HepG2 (cell line): ENCODE measurements around the gene CELF2. TPM values are rescaled to one million over a fixed set of nuclear protein-coding genes. Genes with fewer than 3 reads are reported as not detected.

Experiments used
- ATAC-seq: fragments of 200-7000 bp; cut with Tn5 transposase; 3 replicates; pipeline ENCODE4 v1.9.1; 2020; ENCODE audit warnings: mild to moderate bottlenecking, moderate library complexity
- BruUV-seq: library from RNA; stranded (reverse); fragments of 400-500 nt; replicated peaks from 2 replicates; lab custom pipeline; 2021; lab: Mats Ljungman, UMichigan
- CTCF ChIA-PET: fragments of 300-600 bp; formaldehyde crosslinking; extraction: SDS; loops from one replicate; lab custom pipeline; 2021; ENCODE audit warnings: low total read pairs, inconsistent platforms, low intra/inter-chr PET ratio; lab: Yijun Ruan, JAX
- POLR2A ChIA-PET: fragments of 350-600 bp; sonication (Branson Sonifier 250); formaldehyde crosslinking; loops from one replicate; lab custom pipeline; 2020; ENCODE audit warnings: antibody characterized with exemption, inconsistent platforms; lab: Yijun Ruan, JAX
- DNase-seq: peaks from one replicate; pipeline ENCODE4 v3.0.0-alpha.2; 2015; ENCODE audit warnings: low spot score
- FAIRE-seq: peaks from 3 replicates; lab custom pipeline; 2011; peaks lifted over from hg19 to GRCh38; lab: Jason Lieb, UNC
- H2AFZ ChIP-seq: one replicate; pipeline ENCODE4 v1.6.1; 2011; ENCODE audit warnings: low read length, inconsistent platforms
- H3K27ac ChIP-seq: fragments of 300-600 bp; 3 replicates; pipeline ENCODE4 v1.8.0; 2011; ENCODE audit warnings: mixed run types, mild to moderate bottlenecking, mixed read lengths, low read length, inconsistent platforms; ENCODE audit not compliant: insufficient read depth; ENCODE audit errors: extremely low read length
- H3K27me3 ChIP-seq, 2 experiments: fragments of 200-600 bp in 1 of 2; 2 replicates in 1 of 2; 3 replicates in 1 of 2; pipeline versions ENCODE4 v1.6.0 to v1.8.0; 2011; ENCODE audit warnings: low read length in 2 of 2, mild to moderate bottlenecking in 2 of 2, moderate library complexity in 2 of 2, inconsistent platforms in 1 of 2; ENCODE audit not compliant: insufficient read depth in 2 of 2, control insufficient read depth in 1 of 2
- H3K36me3 ChIP-seq, 2 experiments: fragments of 200-600 bp in 1 of 2; replicated peaks in 1 of 2; 2 replicates in 1 of 2; 3 replicates in 1 of 2; pipeline versions ENCODE4 v1.5.1 to v1.8.0; 2011; ENCODE audit warnings: low read length in 2 of 2, inconsistent platforms in 1 of 2; ENCODE audit not compliant: insufficient read depth in 2 of 2, control insufficient read depth in 1 of 2
- H3K4me1 ChIP-seq: 2 replicates; pipeline ENCODE4 v1.5.1; 2012; ENCODE audit warnings: low read length, inconsistent platforms; ENCODE audit not compliant: insufficient read depth
- H3K4me2 ChIP-seq: 2 replicates; pipeline ENCODE4 v1.6.0; 2011; ENCODE audit warnings: low read depth, low read length, inconsistent platforms
- H3K4me3 ChIP-seq, 3 experiments: fragments of 200-600 bp in 1 of 3; sonication (generic), shearing (Covaris generic) in 1 of 3; replicated peaks in 1 of 3; 2 replicates each; pipeline ENCODE4 v1.5.1; 2011 to 2016; ENCODE audit warnings: low read length in 3 of 3, inconsistent platforms in 2 of 3, low read depth in 2 of 3, mild to moderate bottlenecking in 2 of 3, control low read depth in 1 of 3, mixed read lengths in 1 of 3; ENCODE audit not compliant: insufficient read depth in 1 of 3
- H3K79me2 ChIP-seq: one replicate; pipeline ENCODE4 v1.6.1; 2011; ENCODE audit warnings: low read length, inconsistent platforms; ENCODE audit not compliant: insufficient read depth
- H3K9ac ChIP-seq: 2 replicates; pipeline ENCODE4 v1.6.0; 2011; ENCODE audit warnings: mild to moderate bottlenecking, low read depth, low read length, inconsistent platforms; ENCODE audit not compliant: insufficient read depth
- H3K9me3 ChIP-seq: 2 replicates; pipeline ENCODE4 v1.5.1; 2012; ENCODE audit warnings: mild to moderate bottlenecking, low read length
- H4K20me1 ChIP-seq: 2 replicates; pipeline ENCODE4 v1.6.0; 2011; ENCODE audit warnings: inconsistent platforms, mild to moderate bottlenecking, low read length, moderate library complexity; ENCODE audit not compliant: insufficient read depth
- ETV5 ChIP-seq: IDR thresholded peaks from 2 replicates; pipeline ENCODE4 v1.6.1; 2018; ENCODE audit warnings: missing biosample characterization, missing genetic modification reagents, inconsistent platforms, borderline replicate concordance
- GTF2F1 ChIP-seq: fragments of 150-350 bp; IDR thresholded peaks from 2 replicates; pipeline ENCODE4 v1.6.1; 2014; ENCODE audit warnings: low read length
- HMGXB4 ChIP-seq, 2 experiments: sonication (generic) in 1 of 2; formaldehyde crosslinking in 1 of 2; IDR thresholded peaks; 2 replicates each; pipeline versions ENCODE4 v1.4.0 to v1.6.1; 2018 to 2020; ENCODE audit warnings: missing genetic modification reagents in 2 of 2, borderline replicate concordance in 1 of 2, low read depth in 1 of 2, mild to moderate bottlenecking in 1 of 2, missing biosample characterization in 1 of 2
- RXRB ChIP-seq: IDR thresholded peaks from 2 replicates; pipeline ENCODE4 v1.6.1; 2016; ENCODE audit warnings: borderline replicate concordance, missing genetic modification reagents, missing compliant biosample characterization
- SNAPC2 ChIP-seq: sonication (generic); formaldehyde crosslinking; IDR thresholded peaks from 2 replicates; pipeline ENCODE4 v1.8.1; 2022; ENCODE audit warnings: mild to moderate bottlenecking, missing genetic modification reagents
- TBL1XR1 ChIP-seq: fragments of 150-350 bp; IDR thresholded peaks from 2 replicates; pipeline ENCODE4 v1.6.1; 2014; ENCODE audit warnings: borderline replicate concordance, low read length; ENCODE audit not compliant: partially characterized antibody
- ZFP36L2 ChIP-seq: sonication (generic); formaldehyde crosslinking; IDR thresholded peaks from 2 replicates; pipeline ENCODE4 v1.4.0; 2020; ENCODE audit warnings: missing genetic modification reagents
- ZKSCAN1 ChIP-seq: fragments of 150-350 bp; IDR thresholded peaks from 2 replicates; pipeline ENCODE4 v1.6.1; 2014; ENCODE audit warnings: low read length
- ZNF432 ChIP-seq: sonication (generic); formaldehyde crosslinking; IDR thresholded peaks from 2 replicates; pipeline ENCODE4 v1.5.0; 2020; ENCODE audit warnings: missing genetic modification reagents, mild to moderate bottlenecking, borderline replicate concordance
- ZNF512 ChIP-seq: sonication (generic); formaldehyde crosslinking; IDR thresholded peaks from 2 replicates; pipeline ENCODE4 v1.4.0; 2020; ENCODE audit warnings: mild to moderate bottlenecking, missing genetic modification reagents
- ZNF577 ChIP-seq: sonication (generic); formaldehyde crosslinking; IDR thresholded peaks from 2 replicates; pipeline ENCODE4 v1.4.0; 2020; ENCODE audit warnings: mild to moderate bottlenecking, low read depth, missing genetic modification reagents, borderline replicate concordance
- ZNF720 ChIP-seq: sonication (generic); formaldehyde crosslinking; IDR thresholded peaks from 2 replicates; pipeline ENCODE4 v1.4.0; 2020; ENCODE audit warnings: missing genetic modification reagents
- WGBS: methylation state at CpG from one replicate; pipeline ENCODE4 v1.1.6; 2017; ENCODE audit warnings: low lambda C conversion rate; 5-methylcytosine and 5-hydroxymethylcytosine counted together
- in situ Hi-C: cut with HindIII; loops from 2 replicates; pipeline ENCODE4 v1.10.0; 2017; ENCODE audit warnings: low pct_unique_long_range_greater_than_20kb; ENCODE audit not compliant: extremely low pct_ligation_motif_present
- intact Hi-C: fragments of 100-400 bp; cut with micrococcal nuclease; formaldehyde crosslinking; loops from one replicate; pipeline ENCODE4 v1.10.0; 2022; ENCODE audit not compliant: unreplicated experiment
- polyA plus RNA-seq, 8 experiments: library from polyadenylated mRNA; depleted of rRNA in 3 of 8; stranded (reverse) in 7 of 8; unstranded in 1 of 8; fragments of >200 nt; fragmentation: Illumina TruSeq in 4 of 8; extraction: Trizol in 4 of 8; gene quantifications; 2 replicates each; pipeline versions ENCODE4 v1.2.1 to v1.2.3, GENCODE V29; 2011 to 2016; ENCODE audit warnings: low read depth in 4 of 8, missing spikeins in 1 of 8, mixed read lengths in 1 of 8; ENCODE audit not compliant: insufficient read depth in 1 of 8
- total RNA-seq, 5 experiments: library from RNA; depleted of rRNA; stranded (reverse); fragments of >200 nt; fragmentation: Illumina TruSeq; extraction: Trizol; gene quantifications; 2 replicates each; pipeline ENCODE4 v1.2.3, GENCODE V29; 2016; ENCODE audit warnings: low read depth in 1 of 5
- TF ChIP-seq, protein P1 (sequence below): sonication (generic); formaldehyde crosslinking; IDR thresholded peaks from 2 replicates; pipeline ENCODE4 v1.4.0; 2020; ENCODE audit warnings: missing genetic modification reagents, borderline replicate concordance

Gene CELF2
- total and polyA plus RNA-seq, 2 of the 13 experiments (the other 11 are each of a cell fraction or from before 2014, with no cell fraction given), result not detected

GRCh38 chr10:11113156-11113555 lies 95.5 kb downstream of the CELF2 start (continued):
- no peak for TF ChIP-seq ZNF720 (CRISPR knock-in tag)
- TF ChIP-seq ZKSCAN1, result no peak
- TF ChIP-seq GTF2F1, result no peak
- no peak for TF ChIP-seq SNAPC2 (CRISPR knock-in tag)
- TF ChIP-seq RXRB, result no peak
- TF ChIP-seq ZNF577 (CRISPR knock-in tag), result no peak

DNA sequence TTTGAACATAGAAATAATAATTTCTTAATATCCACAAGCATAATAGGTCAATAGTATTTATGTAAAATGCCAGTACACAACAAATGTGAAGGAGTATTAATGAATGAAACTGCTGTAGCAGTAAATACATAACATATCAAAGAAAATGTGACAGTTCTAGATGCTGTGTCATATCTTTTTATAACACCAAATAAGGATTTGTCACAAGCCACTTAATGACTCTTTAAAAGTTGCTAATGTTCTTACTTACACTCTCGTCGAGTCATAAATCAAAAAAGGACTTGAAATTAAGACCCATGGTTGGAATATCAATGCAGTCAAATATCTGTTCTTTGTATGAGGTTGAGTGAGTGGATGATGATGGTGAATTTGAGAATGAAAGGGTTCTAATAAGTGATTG lies 96.6 kb downstream of the CELF2 start:
- H2AFZ ChIP-seq, result no peak overlapping the region
- BruUV-seq, result no TSS peak
- H3K9me3 ChIP-seq, result no peaks in the 10 kb centered on the region
- H3K36me3 ChIP-seq, result no peaks in the 10 kb centered on the region
- no peaks in the 10 kb centered on the region for H3K79me2 ChIP-seq
- ATAC-seq, result no peak
- no peak for FAIRE-seq
- CTCF ChIA-PET, result no interaction called here
- no peaks in the 10 kb centered on the region for H3K4me1 ChIP-seq
- peaks cover 0 to 10% of the 10 kb centered on the region in 2 experiments; a peak in 1 of 5 replicates for H3K27me3 ChIP-seq
- intact Hi-C loops (no loop called here), in situ Hi-C loops (no loop called here)
- no peaks in the 10 kb centered on the region for H4K20me1 ChIP-seq
- POLR2A ChIA-PET, result no interaction called here
- 3% methylated on average over 2 of the region's 2 CpGs for WGBS
- no peak for TF ChIP-seq ZFP36L2 (CRISPR knock-in tag)
- TF ChIP-seq TBL1XR1, result no peak
- no peak for TF ChIP-seq ZNF432 (CRISPR knock-in tag)
- no peak for TF ChIP-seq ZNF512 (CRISPR knock-in tag)
- no peak for TF ChIP-seq HMGXB4 (CRISPR knock-in tag; IDR thresholded peaks at IDR 0.05; ENCODE audit: borderline replicate concordance in 1 of 2, low read depth in 1 of 2)
- TF ChIP-seq ETV5 (CRISPR knock-in tag), result no peak
- TF ChIP-seq, protein P1, sequence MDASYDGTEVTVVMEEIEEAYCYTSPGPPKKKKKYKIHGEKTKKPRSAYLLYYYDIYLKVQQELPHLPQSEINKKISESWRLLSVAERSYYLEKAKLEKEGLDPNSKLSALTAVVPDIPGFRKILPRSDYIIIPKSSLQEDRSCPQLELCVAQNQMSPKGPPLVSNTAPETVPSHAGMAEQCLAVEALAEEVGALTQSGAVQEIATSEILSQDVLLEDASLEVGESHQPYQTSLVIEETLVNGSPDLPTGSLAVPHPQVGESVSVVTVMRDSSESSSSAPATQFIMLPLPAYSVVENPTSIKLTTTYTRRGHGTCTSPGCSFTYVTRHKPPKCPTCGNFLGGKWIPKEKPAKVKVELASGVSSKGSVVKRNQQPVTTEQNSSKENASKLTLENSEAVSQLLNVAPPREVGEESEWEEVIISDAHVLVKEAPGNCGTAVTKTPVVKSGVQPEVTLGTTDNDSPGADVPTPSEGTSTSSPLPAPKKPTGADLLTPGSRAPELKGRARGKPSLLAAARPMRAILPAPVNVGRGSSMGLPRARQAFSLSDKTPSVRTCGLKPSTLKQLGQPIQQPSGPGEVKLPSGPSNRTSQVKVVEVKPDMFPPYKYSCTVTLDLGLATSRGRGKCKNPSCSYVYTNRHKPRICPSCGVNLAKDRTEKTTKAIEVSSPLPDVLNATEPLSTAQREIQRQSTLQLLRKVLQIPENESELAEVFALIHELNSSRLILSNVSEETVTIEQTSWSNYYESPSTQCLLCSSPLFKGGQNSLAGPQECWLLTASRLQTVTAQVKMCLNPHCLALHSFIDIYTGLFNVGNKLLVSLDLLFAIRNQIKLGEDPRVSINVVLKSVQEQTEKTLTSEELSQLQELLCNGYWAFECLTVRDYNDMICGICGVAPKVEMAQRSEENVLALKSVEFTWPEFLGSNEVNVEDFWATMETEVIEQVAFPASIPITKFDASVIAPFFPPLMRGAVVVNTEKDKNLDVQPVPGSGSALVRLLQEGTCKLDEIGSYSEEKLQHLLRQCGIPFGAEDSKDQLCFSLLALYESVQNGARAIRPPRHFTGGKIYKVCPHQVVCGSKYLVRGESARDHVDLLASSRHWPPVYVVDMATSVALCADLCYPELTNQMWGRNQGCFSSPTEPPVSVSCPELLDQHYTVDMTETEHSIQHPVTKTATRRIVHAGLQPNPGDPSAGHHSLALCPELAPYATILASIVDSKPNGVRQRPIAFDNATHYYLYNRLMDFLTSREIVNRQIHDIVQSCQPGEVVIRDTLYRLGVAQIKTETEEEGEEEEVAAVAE (CRISPR knock-in tag), result no peak
- H3K4me2 ChIP-seq, result no peak overlapping the region
- no peak overlapping the region for H3K27ac ChIP-seq
- no peak for DNase-seq
- no peak overlapping the region for H3K4me3 ChIP-seq
- H3K9ac ChIP-seq, result no peak overlapping the region
